Measurements from ENCODE around the gene TPRA1. TPM values are rescaled to one million over a fixed set of nuclear protein-coding genes. Genes with fewer than 3 reads are reported as not detected.

The TPRA1 gene
- total RNA-seq, 1 experiment from 2014 or later, result 35.1 TPM

DNA sequence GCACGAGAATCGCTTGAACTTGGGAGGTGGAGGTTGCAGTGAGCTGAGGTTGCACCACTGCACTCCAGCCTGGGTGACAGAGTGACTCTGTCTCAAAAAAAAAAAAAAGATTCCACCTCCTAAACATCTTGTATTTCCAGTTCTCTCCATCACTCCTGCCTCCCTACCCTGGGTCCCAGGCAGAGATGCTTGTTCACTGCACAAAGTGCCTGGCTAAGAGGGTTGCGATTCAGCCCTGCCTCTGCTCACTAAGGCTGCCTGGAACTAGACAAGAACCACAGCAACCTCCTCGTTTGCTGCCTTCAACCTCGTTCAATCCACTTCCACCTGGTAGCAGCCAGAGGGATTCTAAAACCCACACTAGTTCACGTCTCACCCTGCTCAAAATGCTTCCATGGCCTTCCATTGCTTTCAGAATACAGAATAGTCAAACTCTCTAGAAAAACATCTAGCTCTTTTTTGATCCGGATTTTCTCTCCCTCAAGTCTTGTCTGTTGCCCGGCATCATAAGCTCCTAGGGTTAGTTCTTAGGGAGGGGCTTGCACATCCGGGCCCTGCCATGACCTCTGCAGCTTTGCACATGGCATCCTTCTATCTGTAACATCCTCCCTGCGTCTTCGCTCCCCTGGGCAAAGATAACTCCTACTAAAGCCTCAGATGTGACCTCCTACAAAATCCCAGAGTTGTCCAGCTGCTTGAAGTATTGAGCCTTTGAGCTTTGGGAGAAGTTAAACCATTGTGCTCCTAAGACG is 6.7 kb upstream of the TPRA1 start:
- RAD21 ChIA-PET (ENCODE audit: low non-redundant PET in 1 of 2, low total read pairs in 2 of 2, uncharacterized antibody in 2 of 2, unreplicated experiment in 2 of 2), result interaction anchor here in 1 of 2 experiments (0.7 kb wide), 1 partner anchor 22 kb away, joined by 3 read pairs; no protein-coding TSS in a partner anchor

GRCh38 chr3:127595303-127595702 is 4.8 kb upstream of the TPRA1 start:
- H3K4me2 ChIP-seq (ENCODE audit: low read length), result no peak overlapping the region
- H3K36me3 ChIP-seq (ENCODE audit: control insufficient read depth in 1 of 2, insufficient read depth in 2 of 2, low read length in 2 of 2), result peaks cover 0 to 13% of the 10 kb centered on the region in 2 experiments; a peak in 1 of 4 replicates
- DNase-seq (ENCODE audit: low read depth, low spot score) (no peak), ATAC-seq (no peak)
- H2AFZ ChIP-seq (ENCODE audit: low read depth, low read length, poor library complexity, severe bottlenecking), result no peak overlapping the region
- BruUV-seq (replicated peaks), result no TSS peak
- H3K27ac ChIP-seq (ENCODE audit: low read depth, low read length), result no peak overlapping the region
- H3K79me2 ChIP-seq (ENCODE audit: insufficient read depth, low read length), result peaks cover 22% of the 10 kb centered on the region
- no peak overlapping the region for H3K9ac ChIP-seq (ENCODE audit: low read length)
- no peaks in the 10 kb centered on the region for H3K9me2 ChIP-seq (ENCODE audit: insufficient read depth)
- no peak for TF ChIP-seq SIN3A (IDR thresholded peaks at IDR 0.05; ENCODE audit: low read depth)
- TF ChIP-seq CEBPB (IDR thresholded peaks at IDR 0.05; ENCODE audit: low read depth), result no peak
- TF ChIP-seq EZH2phosphoT487 (IDR thresholded peaks at IDR 0.05; ENCODE audit: borderline replicate concordance), result no peak
- no peak for TF ChIP-seq POLR2AphosphoS5 (IDR thresholded peaks at IDR 0.05; ENCODE audit: low read depth, low read length)
- no peak for TF ChIP-seq EZH2 (IDR thresholded peaks at IDR 0.05)
- TF ChIP-seq, protein P1, sequence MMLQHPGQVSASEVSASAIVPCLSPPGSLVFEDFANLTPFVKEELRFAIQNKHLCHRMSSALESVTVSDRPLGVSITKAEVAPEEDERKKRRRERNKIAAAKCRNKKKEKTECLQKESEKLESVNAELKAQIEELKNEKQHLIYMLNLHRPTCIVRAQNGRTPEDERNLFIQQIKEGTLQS (IDR thresholded peaks at IDR 0.05), result no peak
- ChIA-PET POLR2A (no interaction called here), RAD21 (ENCODE audit: low non-redundant PET in 1 of 2, low total read pairs in 2 of 2, uncharacterized antibody in 2 of 2, unreplicated experiment in 2 of 2) (no interaction called here), CTCF (no interaction called here)
- no peaks in the 10 kb centered on the region for H3K9me3 ChIP-seq (ENCODE audit: control insufficient read depth in 1 of 2, insufficient read depth in 1 of 2, low read depth in 1 of 2, low read length in 2 of 2)
- H3K4me1 ChIP-seq (ENCODE audit: control insufficient read depth in 1 of 2, insufficient read depth in 2 of 2, low read length in 2 of 2), result peaks cover 25 to 39% of the 10 kb centered on the region in 2 experiments
- H3K27me3 ChIP-seq (ENCODE audit: insufficient read depth, low read length), result no peaks in the 10 kb centered on the region
- no peak overlapping the region for H3K4me3 ChIP-seq (replicated peaks in 1 of 2; ENCODE audit: low read depth in 1 of 2, low read length in 2 of 2)
- H4K20me1 ChIP-seq (ENCODE audit: insufficient read depth), result no peaks in the 10 kb centered on the region
- intact Hi-C loops (cut with micrococcal nuclease), result loop anchor here (10.0 kb wide), 2 partner anchors 459 to 539 kb away; partner anchors contain the start of gene SEC61A1

More for the DNA sequence above, 6.7 kb upstream of the TPRA1 start:
- Histone ChIP-seq H2AFZ (ENCODE audit: low read depth, low read length, poor library complexity, severe bottlenecking) (no peak overlapping the region), H3K27me3 (ENCODE audit: insufficient read depth, low read length) (no peaks in the 10 kb centered on the region), H3K9me3 (ENCODE audit: control insufficient read depth in 1 of 2, insufficient read depth in 1 of 2, low read depth in 1 of 2, low read length in 2 of 2) (no peaks in the 10 kb centered on the region), H3K36me3 (ENCODE audit: control insufficient read depth in 1 of 2, insufficient read depth in 2 of 2, low read length in 2 of 2) (peaks cover 14 to 32% of the 10 kb centered on the region in 2 experiments; a peak in 3 of 4 replicates), H3K9me2 (ENCODE audit: insufficient read depth) (no peaks in the 10 kb centered on the region), H3K9ac (ENCODE audit: low read length) (peak overlapping the region; percentile 99), H3K4me1 (ENCODE audit: control insufficient read depth in 1 of 2, insufficient read depth in 2 of 2, low read length in 2 of 2) (peaks cover 14 to 25% of the 10 kb centered on the region in 2 experiments), H3K4me2 (ENCODE audit: low read length) (peak overlapping the region; percentile 99), H3K27ac (ENCODE audit: low read depth, low read length) (peak overlapping the region; percentile 54), H3K4me3 (replicated peaks in 1 of 2; ENCODE audit: low read depth in 1 of 2, low read length in 2 of 2) (peak overlapping the region; percentile 83 to 90), H3K79me2 (ENCODE audit: insufficient read depth, low read length) (peaks cover 40% of the 10 kb centered on the region), H4K20me1 (ENCODE audit: insufficient read depth) (no peaks in the 10 kb centered on the region)
- no peak for DNase-seq (ENCODE audit: low read depth, low spot score)
- no peak for ATAC-seq
- intact Hi-C loops (cut with micrococcal nuclease), result loop anchor here (10.0 kb wide), 2 partner anchors 458 to 538 kb away; partner anchors contain the start of gene SEC61A1
- BruUV-seq (replicated peaks), result TSS peak; percentile 82
- no peak for TF ChIP-seq JUND (IDR thresholded peaks at IDR 0.05)
- TF ChIP-seq, protein P2, sequence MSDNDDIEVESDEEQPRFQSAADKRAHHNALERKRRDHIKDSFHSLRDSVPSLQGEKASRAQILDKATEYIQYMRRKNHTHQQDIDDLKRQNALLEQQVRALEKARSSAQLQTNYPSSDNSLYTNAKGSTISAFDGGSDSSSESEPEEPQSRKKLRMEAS (IDR thresholded peaks at IDR 0.05), result no peak
- TF ChIP-seq CEBPB (IDR thresholded peaks at IDR 0.05; ENCODE audit: low read depth), result no peak
- TF ChIP-seq EZH2phosphoT487 (IDR thresholded peaks at IDR 0.05; ENCODE audit: borderline replicate concordance), result no peak
- TF ChIP-seq SP1 (IDR thresholded peaks at IDR 0.05; ENCODE audit: low read depth), result no peak
- TF ChIP-seq EZH2 (IDR thresholded peaks at IDR 0.05), result no peak
- TF ChIP-seq ELF1 (IDR thresholded peaks at IDR 0.05; ENCODE audit: borderline replicate concordance, low read depth), result no peak
- no peak for TF ChIP-seq RAD21 (IDR thresholded peaks at IDR 0.05; ENCODE audit: low read depth)
- no peak for TF ChIP-seq FOSL1 (IDR thresholded peaks at IDR 0.05; ENCODE audit: low read depth)
- TF ChIP-seq ZNF274 (IDR thresholded peaks at IDR 0.05; ENCODE audit: low read depth, low read length), result no peak
- no peak for TF ChIP-seq SIN3A (IDR thresholded peaks at IDR 0.05; ENCODE audit: low read depth)
- TF ChIP-seq POLR2A (IDR thresholded peaks at IDR 0.05; ENCODE audit: borderline replicate concordance, extremely low read depth, insufficient read depth, insufficient read length), result no peak
- POLR2A ChIA-PET, result interaction anchor here (0.6 to 1.0 kb wide), 2 partner anchors 12 to 527 kb away, joined by 3 read pairs; partner anchors contain the start of gene RUVBL1
- CTCF ChIA-PET, result interaction anchor here (0.7 kb wide), 1 partner anchor 22 kb away, joined by 3 read pairs; no protein-coding TSS in a partner anchor
